ENCODE measurements around the gene AP3S1.
A peak's percentile ranks its signal among the peaks of the same experiment; 100 is the strongest.

DNA sequence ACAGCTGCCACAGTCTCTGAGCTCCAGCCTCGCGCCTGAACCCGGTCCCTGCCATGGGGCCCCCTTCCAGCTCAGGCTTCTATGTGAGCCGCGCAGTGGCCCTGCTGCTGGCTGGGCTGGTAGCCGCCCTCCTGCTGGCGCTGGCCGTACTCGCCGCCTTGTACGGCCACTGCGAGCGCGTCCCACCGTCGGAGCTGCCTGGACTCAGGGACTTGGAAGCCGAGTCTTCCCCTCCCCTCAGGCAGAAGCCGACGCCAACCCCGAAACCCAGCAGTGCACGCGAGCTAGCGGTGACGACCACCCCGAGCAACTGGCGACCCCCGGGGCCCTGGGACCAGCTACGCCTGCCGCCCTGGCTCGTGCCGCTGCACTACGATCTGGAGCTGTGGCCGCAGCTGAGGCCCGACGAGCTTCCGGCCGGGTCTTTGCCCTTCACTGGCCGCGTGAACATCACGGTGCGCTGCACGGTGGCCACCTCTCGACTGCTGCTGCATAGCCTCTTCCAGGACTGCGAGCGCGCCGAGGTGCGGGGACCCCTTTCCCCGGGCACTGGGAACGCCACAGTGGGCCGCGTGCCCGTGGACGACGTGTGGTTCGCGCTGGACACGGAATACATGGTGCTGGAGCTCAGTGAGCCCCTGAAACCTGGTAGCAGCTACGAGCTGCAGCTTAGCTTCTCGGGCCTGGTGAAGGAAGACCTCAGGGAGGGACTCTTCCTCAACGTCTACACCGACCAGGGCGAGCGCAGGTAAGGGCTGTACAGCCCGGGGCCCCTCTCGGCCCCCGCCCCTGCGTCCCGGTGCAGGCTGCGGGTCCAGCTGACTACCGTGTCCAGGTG lies 121.0 kb downstream of the AP3S1 start:
- TF ChIP-seq, protein P1, sequence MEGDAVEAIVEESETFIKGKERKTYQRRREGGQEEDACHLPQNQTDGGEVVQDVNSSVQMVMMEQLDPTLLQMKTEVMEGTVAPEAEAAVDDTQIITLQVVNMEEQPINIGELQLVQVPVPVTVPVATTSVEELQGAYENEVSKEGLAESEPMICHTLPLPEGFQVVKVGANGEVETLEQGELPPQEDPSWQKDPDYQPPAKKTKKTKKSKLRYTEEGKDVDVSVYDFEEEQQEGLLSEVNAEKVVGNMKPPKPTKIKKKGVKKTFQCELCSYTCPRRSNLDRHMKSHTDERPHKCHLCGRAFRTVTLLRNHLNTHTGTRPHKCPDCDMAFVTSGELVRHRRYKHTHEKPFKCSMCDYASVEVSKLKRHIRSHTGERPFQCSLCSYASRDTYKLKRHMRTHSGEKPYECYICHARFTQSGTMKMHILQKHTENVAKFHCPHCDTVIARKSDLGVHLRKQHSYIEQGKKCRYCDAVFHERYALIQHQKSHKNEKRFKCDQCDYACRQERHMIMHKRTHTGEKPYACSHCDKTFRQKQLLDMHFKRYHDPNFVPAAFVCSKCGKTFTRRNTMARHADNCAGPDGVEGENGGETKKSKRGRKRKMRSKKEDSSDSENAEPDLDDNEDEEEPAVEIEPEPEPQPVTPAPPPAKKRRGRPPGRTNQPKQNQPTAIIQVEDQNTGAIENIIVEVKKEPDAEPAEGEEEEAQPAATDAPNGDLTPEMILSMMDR (IDR thresholded peaks at IDR 0.05): no peak
- TF ChIP-seq, protein P2, sequence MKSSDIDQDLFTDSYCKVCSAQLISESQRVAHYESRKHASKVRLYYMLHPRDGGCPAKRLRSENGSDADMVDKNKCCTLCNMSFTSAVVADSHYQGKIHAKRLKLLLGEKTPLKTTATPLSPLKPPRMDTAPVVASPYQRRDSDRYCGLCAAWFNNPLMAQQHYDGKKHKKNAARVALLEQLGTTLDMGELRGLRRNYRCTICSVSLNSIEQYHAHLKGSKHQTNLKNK (CRISPR knock-in tag; IDR thresholded peaks at IDR 0.05): no peak
- TF ChIP-seq MYBL2 (CRISPR knock-in tag; IDR thresholded peaks at IDR 0.05) (no peak), CBFB (CRISPR knock-in tag; IDR thresholded peaks at IDR 0.05; ENCODE audit: low read depth) (no peak), RELA (CRISPR knock-in tag; IDR thresholded peaks at IDR 0.05; ENCODE audit: borderline replicate concordance) (peak; percentile 42; the same call in 1 of the 2 replicates), ZNF232 (CRISPR knock-in tag; IDR thresholded peaks at IDR 0.05) (no peak), ZNF138 (CRISPR knock-in tag; conservative IDR thresholded peaks at IDR 0.05) (peak; percentile 66; the same call in 1 of the 2 replicates), ZNF396 (CRISPR knock-in tag; IDR thresholded peaks at IDR 0.05; ENCODE audit: borderline replicate concordance) (no peak), TEAD4 (CRISPR knock-in tag; IDR thresholded peaks at IDR 0.05) (no peak), NR2C2 (CRISPR knock-in tag; IDR thresholded peaks at IDR 0.05) (no peak), NR3C1 (CRISPR knock-in tag; conservative IDR thresholded peaks at IDR 0.05; ENCODE audit: low read depth) (no peak), SP1 (CRISPR knock-in tag; conservative IDR thresholded peaks at IDR 0.05) (no peak)
- TF ChIP-seq, protein P3, sequence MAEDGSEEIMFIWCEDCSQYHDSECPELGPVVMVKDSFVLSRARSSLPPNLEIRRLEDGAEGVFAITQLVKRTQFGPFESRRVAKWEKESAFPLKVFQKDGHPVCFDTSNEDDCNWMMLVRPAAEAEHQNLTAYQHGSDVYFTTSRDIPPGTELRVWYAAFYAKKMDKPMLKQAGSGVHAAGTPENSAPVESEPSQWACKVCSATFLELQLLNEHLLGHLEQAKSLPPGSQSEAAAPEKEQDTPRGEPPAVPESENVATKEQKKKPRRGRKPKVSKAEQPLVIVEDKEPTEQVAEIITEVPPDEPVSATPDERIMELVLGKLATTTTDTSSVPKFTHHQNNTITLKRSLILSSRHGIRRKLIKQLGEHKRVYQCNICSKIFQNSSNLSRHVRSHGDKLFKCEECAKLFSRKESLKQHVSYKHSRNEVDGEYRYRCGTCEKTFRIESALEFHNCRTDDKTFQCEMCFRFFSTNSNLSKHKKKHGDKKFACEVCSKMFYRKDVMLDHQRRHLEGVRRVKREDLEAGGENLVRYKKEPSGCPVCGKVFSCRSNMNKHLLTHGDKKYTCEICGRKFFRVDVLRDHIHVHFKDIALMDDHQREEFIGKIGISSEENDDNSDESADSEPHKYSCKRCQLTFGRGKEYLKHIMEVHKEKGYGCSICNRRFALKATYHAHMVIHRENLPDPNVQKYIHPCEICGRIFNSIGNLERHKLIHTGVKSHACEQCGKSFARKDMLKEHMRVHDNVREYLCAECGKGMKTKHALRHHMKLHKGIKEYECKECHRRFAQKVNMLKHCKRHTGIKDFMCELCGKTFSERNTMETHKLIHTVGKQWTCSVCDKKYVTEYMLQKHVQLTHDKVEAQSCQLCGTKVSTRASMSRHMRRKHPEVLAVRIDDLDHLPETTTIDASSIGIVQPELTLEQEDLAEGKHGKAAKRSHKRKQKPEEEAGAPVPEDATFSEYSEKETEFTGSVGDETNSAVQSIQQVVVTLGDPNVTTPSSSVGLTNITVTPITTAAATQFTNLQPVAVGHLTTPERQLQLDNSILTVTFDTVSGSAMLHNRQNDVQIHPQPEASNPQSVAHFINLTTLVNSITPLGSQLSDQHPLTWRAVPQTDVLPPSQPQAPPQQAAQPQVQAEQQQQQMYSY (CRISPR knock-in tag; IDR thresholded peaks at IDR 0.05): no peak
- TF ChIP-seq, protein P4, sequence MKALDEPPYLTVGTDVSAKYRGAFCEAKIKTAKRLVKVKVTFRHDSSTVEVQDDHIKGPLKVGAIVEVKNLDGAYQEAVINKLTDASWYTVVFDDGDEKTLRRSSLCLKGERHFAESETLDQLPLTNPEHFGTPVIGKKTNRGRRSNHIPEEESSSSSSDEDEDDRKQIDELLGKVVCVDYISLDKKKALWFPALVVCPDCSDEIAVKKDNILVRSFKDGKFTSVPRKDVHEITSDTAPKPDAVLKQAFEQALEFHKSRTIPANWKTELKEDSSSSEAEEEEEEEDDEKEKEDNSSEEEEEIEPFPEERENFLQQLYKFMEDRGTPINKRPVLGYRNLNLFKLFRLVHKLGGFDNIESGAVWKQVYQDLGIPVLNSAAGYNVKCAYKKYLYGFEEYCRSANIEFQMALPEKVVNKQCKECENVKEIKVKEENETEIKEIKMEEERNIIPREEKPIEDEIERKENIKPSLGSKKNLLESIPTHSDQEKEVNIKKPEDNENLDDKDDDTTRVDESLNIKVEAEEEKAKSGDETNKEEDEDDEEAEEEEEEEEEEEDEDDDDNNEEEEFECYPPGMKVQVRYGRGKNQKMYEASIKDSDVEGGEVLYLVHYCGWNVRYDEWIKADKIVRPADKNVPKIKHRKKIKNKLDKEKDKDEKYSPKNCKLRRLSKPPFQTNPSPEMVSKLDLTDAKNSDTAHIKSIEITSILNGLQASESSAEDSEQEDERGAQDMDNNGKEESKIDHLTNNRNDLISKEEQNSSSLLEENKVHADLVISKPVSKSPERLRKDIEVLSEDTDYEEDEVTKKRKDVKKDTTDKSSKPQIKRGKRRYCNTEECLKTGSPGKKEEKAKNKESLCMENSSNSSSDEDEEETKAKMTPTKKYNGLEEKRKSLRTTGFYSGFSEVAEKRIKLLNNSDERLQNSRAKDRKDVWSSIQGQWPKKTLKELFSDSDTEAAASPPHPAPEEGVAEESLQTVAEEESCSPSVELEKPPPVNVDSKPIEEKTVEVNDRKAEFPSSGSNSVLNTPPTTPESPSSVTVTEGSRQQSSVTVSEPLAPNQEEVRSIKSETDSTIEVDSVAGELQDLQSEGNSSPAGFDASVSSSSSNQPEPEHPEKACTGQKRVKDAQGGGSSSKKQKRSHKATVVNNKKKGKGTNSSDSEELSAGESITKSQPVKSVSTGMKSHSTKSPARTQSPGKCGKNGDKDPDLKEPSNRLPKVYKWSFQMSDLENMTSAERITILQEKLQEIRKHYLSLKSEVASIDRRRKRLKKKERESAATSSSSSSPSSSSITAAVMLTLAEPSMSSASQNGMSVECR (CRISPR knock-in tag; IDR thresholded peaks at IDR 0.05; ENCODE audit: borderline replicate concordance): 0 out of 2 replicates have a peak, but pooled peaks have one; percentile 42

Measured in WTC11 (cell line).